ENCODE data around the gene LIMCH1.

- TF ChIP-seq POLR2A (IDR thresholded peaks at IDR 0.05; ENCODE audit: low read depth, low read length): no peak
- no peak for TF ChIP-seq TAF1 (IDR thresholded peaks at IDR 0.05; ENCODE audit: low read depth, low read length)
Measured at GRCh38 chr4:41542526-41543275, 4.7 kb downstream of the LIMCH1 start.

All from GM12891 (cell line).